CD4-positive, alpha-beta T cell treated with Interleukin-6 at 100 ng/mL for 8 hours (primary cell): ENCODE measurements around the gene SHB.
"Not testable (repeated sequence)": the region's sequence is repeated elsewhere in the genome, so short reads cannot be mapped to it uniquely, and the experiment has no call there.

ENCODE experiments used
- DNase-seq: peaks from one replicate; pipeline ENCODE4 v3.0.0-alpha.2; 2020; ENCODE audit warnings: mixed read lengths, low spot score

The SHB gene

GRCh38 chr9:37902796-37903646 is 166.0 kb downstream of the SHB start:
- DNase-seq = no peak

GRCh38 chr9:37902131-37902530 is 166.9 kb downstream of the SHB start:
- no peak for DNase-seq

GRCh38 chr9:37899041-37899440 is 170.0 kb downstream of the SHB start:
- no peak for DNase-seq

- DNase-seq = no peak
Observed at GRCh38 chr9:37897665-37898064, 171.4 kb downstream of the SHB start.

GRCh38 chr9:37892063-37892462 is 177.0 kb downstream of the SHB start:
- DNase-seq = no peak

GRCh38 chr9:37891042-37891441 is 178.0 kb downstream of the SHB start:
- not testable (repeated sequence) for DNase-seq

- DNase-seq = no peak
Observed at GRCh38 chr9:37889536-37889935, 179.5 kb downstream of the SHB start.

GRCh38 chr9:37887977-37888583 is 180.9 kb downstream of the SHB start:
- DNase-seq = not testable (repeated sequence)

- DNase-seq = no peak
Observed at GRCh38 chr9:37880916-37881479, 188.0 kb downstream of the SHB start.

- DNase-seq = no peak
Observed at GRCh38 chr9:37876376-37876775, 192.7 kb downstream of the SHB start.

- DNase-seq = no peak
Observed at GRCh38 chr9:37873955-37874354, 195.1 kb downstream of the SHB start.

GRCh38 chr9:37870799-37871176 is 198.2 kb downstream of the SHB start:
- no peak for DNase-seq

- no peak for DNase-seq
Observed at GRCh38 chr9:37870081-37870798, 198.8 kb downstream of the SHB start.
